Psoas muscle (tissue), 8 donors: ENCODE data around the gene CYB561D2. TPM values are rescaled to one million over a fixed set of nuclear protein-coding genes. Genes with fewer than 3 reads are reported as not detected.

Source experiments
- ATAC-seq, 4 donors: fragments of 200-7000 bp; cut with Tn5 transposase; one replicate each; pipeline ENCODE4 v1.9.1; 2020; ENCODE audit warnings: moderate library complexity in 3 of 4, mild to moderate bottlenecking in 2 of 4
- DNase-seq, 2 donors: peaks; one replicate each; pipeline ENCODE4 v3.0.0-alpha.2; 2020
- H3K27ac ChIP-seq: fragments of 200-600 bp; one replicate; pipeline ENCODE4 v1.8.0; 2022
- H3K27me3 ChIP-seq, 3 donors: fragments of 200-600 bp in 1 of 3; one replicate each; pipeline versions ENCODE4 v1.6.1 to v1.8.0; 2013 to 2022; ENCODE audit warnings: low read length in 2 of 3, mild to moderate bottlenecking in 2 of 3, moderate library complexity in 1 of 3; ENCODE audit not compliant: insufficient read depth in 3 of 3
- H3K36me3 ChIP-seq, 2 donors: fragments of 200-600 bp in 1 of 2; one replicate each; pipeline versions ENCODE4 v1.6.1 to v1.8.0; 2013 to 2022; ENCODE audit warnings: low read depth in 1 of 2, mild to moderate bottlenecking in 1 of 2, moderate library complexity in 1 of 2; ENCODE audit not compliant: insufficient read depth in 1 of 2
- H3K4me1 ChIP-seq: fragments of 200-600 bp; one replicate; pipeline ENCODE4 v1.8.0; 2022
- H3K4me3 ChIP-seq: fragments of 200-600 bp; one replicate; pipeline ENCODE4 v1.8.0; 2022; ENCODE audit warnings: mild to moderate bottlenecking
- H3K9me3 ChIP-seq: fragments of 200-600 bp; one replicate; pipeline ENCODE4 v1.8.0; 2022
- WGBS, 3 donors: extraction: QIAGEN DNeasy Blood & Tissue Kit; methylation state at CpG; one replicate each; pipeline versions ENCODE4 v1.1.6 to v1.1.7; 2013; 5-methylcytosine and 5-hydroxymethylcytosine counted together
- intact Hi-C, 2 donors: fragments of 100-400 bp; cut with DNase I; formaldehyde crosslinking; loops; one replicate each; pipeline versions ENCODE4 v1.11.0 to v1.14.2; 2022
- polyA plus RNA-seq, 3 donors: library from polyadenylated mRNA; stranded (reverse); fragments of 200-250 nt; gene quantifications; one replicate each; pipeline ENCODE4 v1.2.3, GENCODE V29; 2013
- total RNA-seq, 4 donors: library from RNA; stranded (reverse); fragmentation: NEBNext Ultra II Directional in 2 of 4; extraction: Animal tissue kit (Norgen Biotek cat#: 25700) in 2 of 4; gene quantifications; one replicate each; pipeline versions ENCODE4 v1.2.1 to v1.2.4, GENCODE V29; 2021 to 2023
- TF ChIP-seq, protein P1 (sequence below): fragments of 200-600 bp; IDR thresholded peaks from one replicate; pipeline ENCODE4 v1.8.0; 2022; ENCODE audit warnings: antibody characterized with exemption
- donor health status: healthy with polysubstance abuse.
- donor health status: DM: no; HTN: no; CAD: no; lungs with moderate emphysema.
- donor health status: Bipolar disorder and iron deficiency.
- donor health status: healthy.
- donor health status: DM: yes; HTN: yes; CAD: no.
- donor health status: DM: no; HTN: no; CAD: no.
- donor health status: DM: no; HTN: no; CAD: no.
- donor health status: DM: yes; HTN: yes; CAD: no.

The CYB561D2 gene
- total and polyA plus RNA-seq, 7 donors: 5.7 to 34.8 (median 9.2) TPM

DNA sequence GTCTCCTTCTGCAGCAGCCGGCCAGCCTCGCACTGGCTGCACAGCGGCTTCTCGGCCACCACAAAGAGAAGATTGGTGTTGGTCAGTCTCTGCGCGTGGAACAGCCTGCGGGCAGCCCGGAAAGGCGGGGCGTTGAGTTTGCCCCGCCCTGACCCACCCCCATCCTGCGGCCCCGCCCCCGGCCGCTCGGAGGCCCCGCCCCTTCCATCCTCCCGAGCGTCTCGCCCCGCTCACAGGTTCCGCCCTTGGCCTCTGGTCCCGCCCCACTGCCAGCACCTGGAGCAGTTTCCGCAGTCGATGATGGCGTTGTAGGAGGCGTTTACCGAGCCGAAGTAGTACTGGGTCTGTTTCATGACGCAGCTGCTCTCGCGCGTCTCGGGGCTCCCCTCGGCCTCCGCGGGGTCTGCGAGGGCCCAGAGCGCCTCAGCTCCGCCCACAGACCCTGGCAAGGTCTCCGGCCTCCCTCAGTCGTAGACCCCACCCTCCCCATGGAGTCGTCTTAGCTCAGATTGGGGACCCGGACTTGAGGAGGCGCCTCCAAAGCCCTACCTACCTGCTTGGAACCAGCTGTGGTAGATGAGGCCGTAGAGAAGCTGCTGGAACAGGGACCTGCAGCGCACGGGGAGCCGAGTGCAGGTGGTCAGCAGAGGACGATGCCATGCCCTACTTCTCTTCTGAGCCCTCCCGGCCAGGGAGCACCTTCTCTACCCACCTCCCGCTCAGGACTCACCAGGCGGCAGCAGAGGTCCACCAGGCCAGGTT lies 14.6 kb downstream of the CYB561D2 start:
- ATAC-seq (peak; percentile 54 to 93 (median 84)), DNase-seq (peak; percentile 79 to 90)
- Histone ChIP-seq H3K9me3 (no peaks in the 10 kb centered on the region), H3K27ac (no peak overlapping the region), H3K36me3 (no peaks in the 10 kb centered on the region), H3K4me3 (peak overlapping the region; percentile 57), H3K4me1 (no peaks in the 10 kb centered on the region), H3K27me3 (peaks cover 0 to 3% (median 0%) of the 10 kb centered on the region in 3 donors)
- TF ChIP-seq, protein P1, sequence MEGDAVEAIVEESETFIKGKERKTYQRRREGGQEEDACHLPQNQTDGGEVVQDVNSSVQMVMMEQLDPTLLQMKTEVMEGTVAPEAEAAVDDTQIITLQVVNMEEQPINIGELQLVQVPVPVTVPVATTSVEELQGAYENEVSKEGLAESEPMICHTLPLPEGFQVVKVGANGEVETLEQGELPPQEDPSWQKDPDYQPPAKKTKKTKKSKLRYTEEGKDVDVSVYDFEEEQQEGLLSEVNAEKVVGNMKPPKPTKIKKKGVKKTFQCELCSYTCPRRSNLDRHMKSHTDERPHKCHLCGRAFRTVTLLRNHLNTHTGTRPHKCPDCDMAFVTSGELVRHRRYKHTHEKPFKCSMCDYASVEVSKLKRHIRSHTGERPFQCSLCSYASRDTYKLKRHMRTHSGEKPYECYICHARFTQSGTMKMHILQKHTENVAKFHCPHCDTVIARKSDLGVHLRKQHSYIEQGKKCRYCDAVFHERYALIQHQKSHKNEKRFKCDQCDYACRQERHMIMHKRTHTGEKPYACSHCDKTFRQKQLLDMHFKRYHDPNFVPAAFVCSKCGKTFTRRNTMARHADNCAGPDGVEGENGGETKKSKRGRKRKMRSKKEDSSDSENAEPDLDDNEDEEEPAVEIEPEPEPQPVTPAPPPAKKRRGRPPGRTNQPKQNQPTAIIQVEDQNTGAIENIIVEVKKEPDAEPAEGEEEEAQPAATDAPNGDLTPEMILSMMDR: no peak
- intact Hi-C loops: loop anchor here in 1 of 2 donors (5.0 kb wide), 1 partner anchor 172 kb away; no protein-coding TSS in a partner anchor
- WGBS, 3 donors: 17 to 19% (median 18%) methylated on average over 45 to 53 of the region's 53 CpGs

DNA sequence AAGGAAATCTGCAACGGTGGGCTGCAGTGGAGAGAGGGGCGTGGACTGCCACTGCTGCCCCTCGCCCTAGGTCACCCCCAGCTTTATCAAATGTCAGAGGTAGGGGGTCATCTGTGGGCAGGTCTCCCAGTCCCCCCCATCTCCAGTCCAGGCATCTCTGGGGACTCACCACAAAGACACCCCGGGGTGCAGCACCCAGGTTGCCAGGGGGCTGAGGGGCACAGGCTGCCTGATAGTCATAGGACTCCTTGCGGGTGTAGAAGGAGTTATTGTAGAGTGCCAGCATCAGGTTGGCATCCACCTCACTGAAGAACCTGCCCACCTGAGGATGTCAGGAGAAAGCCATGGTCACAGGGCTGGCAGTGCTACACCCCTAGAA lies 15.2 kb downstream of the CYB561D2 start:
- H3K27me3 ChIP-seq: peaks cover 0 to 3% (median 0%) of the 10 kb centered on the region in 3 donors
- intact Hi-C loops: loop anchor here in 1 of 2 donors (5.0 kb wide), 1 partner anchor 171 kb away; no protein-coding TSS in a partner anchor
- 87 to 97% (median 87%) methylated on average over 5 of the region's 5 CpGs for WGBS, 3 donors

DNA sequence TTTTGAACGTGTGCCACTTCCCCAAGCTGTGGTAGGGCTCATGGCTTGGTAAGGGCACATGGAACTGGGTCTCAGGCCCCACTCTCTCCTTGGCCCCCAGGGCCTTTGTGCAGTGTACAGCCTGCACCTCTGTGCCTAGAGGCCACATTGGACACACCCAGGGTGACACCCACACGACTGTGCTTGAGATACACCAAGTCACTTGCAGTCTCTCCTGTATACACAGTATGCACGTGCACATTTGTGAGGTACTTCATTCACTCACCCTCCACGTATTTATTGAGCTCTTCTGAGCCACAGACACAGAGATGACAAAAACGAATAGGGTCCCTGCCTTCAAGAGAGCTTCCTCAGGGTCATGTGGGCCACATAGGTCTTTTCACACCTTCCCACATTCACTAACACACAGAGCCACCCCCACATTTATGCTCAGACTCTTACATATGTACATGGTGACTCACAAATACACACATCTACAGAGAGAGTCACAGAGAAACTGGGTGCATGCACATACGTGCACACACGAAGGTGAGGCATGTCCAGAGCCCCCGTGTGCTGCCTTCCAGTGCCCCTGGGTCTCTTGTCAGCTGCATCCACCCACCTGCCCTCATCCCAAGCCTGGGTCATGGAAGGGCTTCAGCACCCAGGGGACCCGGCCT lies 18.5 kb downstream of the CYB561D2 start:
- 81 to 83% (median 83%) methylated on average over 9 of the region's 9 CpGs for WGBS, 3 donors
- no peaks in the 10 kb centered on the region for H3K4me1 ChIP-seq
- intact Hi-C loops: loop anchor here in 1 of 2 donors (5.0 kb wide), 1 partner anchor 168 kb away; no protein-coding TSS in a partner anchor
- H3K27ac ChIP-seq: no peak overlapping the region
- H3K27me3 ChIP-seq: peaks cover 0 to 3% (median 0%) of the 10 kb centered on the region in 3 donors
- no peak overlapping the region for H3K4me3 ChIP-seq
- TF ChIP-seq, protein P1: no peak
- no peaks in the 10 kb centered on the region for H3K9me3 ChIP-seq
- no peaks in the 10 kb centered on the region for H3K36me3 ChIP-seq
- DNase-seq: no peak
- ATAC-seq: no peak

More for the DNA sequence above, 15.2 kb downstream of the CYB561D2 start:
- no peaks in the 10 kb centered on the region for H3K9me3 ChIP-seq
- DNase-seq (no peak), ATAC-seq (no peak)
- no peaks in the 10 kb centered on the region for H3K36me3 ChIP-seq
- H3K4me1 ChIP-seq: no peaks in the 10 kb centered on the region
- H3K4me3 ChIP-seq: no peak overlapping the region
- H3K27ac ChIP-seq: no peak overlapping the region
- TF ChIP-seq, protein P1: no peak

DNA sequence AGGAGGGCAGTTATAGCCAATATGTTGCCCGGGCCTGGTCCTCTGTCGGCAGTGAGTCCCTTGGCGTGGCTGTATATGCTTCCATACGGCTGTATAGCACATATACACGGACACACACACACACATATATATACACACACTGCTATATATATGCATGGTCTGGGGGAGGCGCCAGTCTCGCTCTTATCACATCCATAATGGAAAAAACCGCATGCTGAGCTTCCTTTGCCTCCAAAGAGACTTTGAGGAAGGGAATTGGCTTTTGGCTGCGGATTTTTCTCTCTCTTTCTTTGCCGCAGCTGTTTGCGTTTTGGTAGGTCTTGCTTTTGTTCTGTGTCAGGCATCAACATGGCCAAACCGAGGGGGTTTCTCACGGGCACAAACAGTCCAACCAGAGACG lies 19.9 kb downstream of the CYB561D2 start:
- ATAC-seq (no peak), DNase-seq (no peak)
- TF ChIP-seq, protein P1: no peak
- 47 to 65% (median 58%) methylated on average over 14 of the region's 14 CpGs for WGBS, 3 donors
- Histone ChIP-seq H3K9me3 (no peaks in the 10 kb centered on the region), H3K4me3 (no peak overlapping the region), H3K27ac (no peak overlapping the region), H3K4me1 (no peaks in the 10 kb centered on the region), H3K27me3 (peaks cover 0 to 3% (median 0%) of the 10 kb centered on the region in 3 donors), H3K36me3 (no peaks in the 10 kb centered on the region)
- intact Hi-C loops: no loop called here
